Measurements from ENCODE around the gene PTPRD.

- TF ChIP-seq SP2 (tag by site-specific recombination; IDR thresholded peaks at IDR 0.05) = no peak
- TF ChIP-seq ZFP41 (tag by site-specific recombination; IDR thresholded peaks at IDR 0.05; ENCODE audit: borderline replicate concordance) = no peak
- no peak for TF ChIP-seq CTCF (tag by site-specific recombination; IDR thresholded peaks at IDR 0.05)
- no peak for TF ChIP-seq BCL11B (tag by site-specific recombination; IDR thresholded peaks at IDR 0.05; ENCODE audit: low read depth)
- TF ChIP-seq ZNF580 (tag by site-specific recombination; IDR thresholded peaks at IDR 0.05) = no peak
- no peak for TF ChIP-seq ZNF146 (tag by site-specific recombination; IDR thresholded peaks at IDR 0.05)
- TF ChIP-seq ZNF558 (tag by site-specific recombination; IDR thresholded peaks at IDR 0.05) = no peak
- TF ChIP-seq ZNF112 (tag by site-specific recombination; IDR thresholded peaks at IDR 0.05) = no peak
- no peak for TF ChIP-seq SETDB1 (IDR thresholded peaks at IDR 0.05; ENCODE audit: insufficient read length, low read length)
- TF ChIP-seq REST (tag by site-specific recombination; IDR thresholded peaks at IDR 0.05) = no peak
- TF ChIP-seq ZBTB6 (tag by site-specific recombination; IDR thresholded peaks at IDR 0.05) = no peak
- no peak for TF ChIP-seq ZNF555 (tag by site-specific recombination; conservative IDR thresholded peaks at IDR 0.05)
- TF ChIP-seq ZNF843 (tag by site-specific recombination; IDR thresholded peaks at IDR 0.05) = no peak
- TF ChIP-seq ATF2 (tag by site-specific recombination; IDR thresholded peaks at IDR 0.05; ENCODE audit: low read depth) = no peak
Observed at GRCh38 chr9:8871796-8872445, 1740.9 kb downstream of the PTPRD start.
